Chondrocyte (in vitro differentiated cells): Measurements from ENCODE around the gene LRRC8E. TPM values are rescaled to one million over a fixed set of nuclear protein-coding genes. Genes with fewer than 3 reads are reported as not detected.

Experiments used
- DNase-seq: peaks from one replicate; pipeline ENCODE4 v3.0.0; 2021; ENCODE audit warnings: mixed read lengths, low spot score
- H3K27ac Mint-ChIP-seq: one replicate; pipeline ENCODE4 v1.8.0; 2021; ENCODE audit warnings: mild to moderate bottlenecking, moderate library complexity, mixed read lengths; ENCODE audit not compliant: unreplicated experiment
- H3K27me3 Mint-ChIP-seq: 2 replicates; pipeline ENCODE4 v1.8.0; 2021; ENCODE audit warnings: low read depth, mixed read lengths
- H3K36me3 Mint-ChIP-seq: 2 replicates; pipeline ENCODE4 v1.8.0; 2021; ENCODE audit warnings: low read depth, mixed read lengths
- H3K4me1 Mint-ChIP-seq: 2 replicates; pipeline ENCODE4 v1.8.0; 2021; ENCODE audit warnings: low read depth, mild to moderate bottlenecking, mixed read lengths
- H3K4me3 Mint-ChIP-seq: one replicate; pipeline ENCODE4 v1.8.0; 2021; ENCODE audit warnings: mild to moderate bottlenecking, moderate library complexity, mixed read lengths; ENCODE audit not compliant: unreplicated experiment
- H3K9me3 Mint-ChIP-seq: 2 replicates; pipeline ENCODE4 v1.8.0; 2021; ENCODE audit warnings: low read depth, mixed read lengths
- total RNA-seq: library from RNA; stranded (reverse); gene quantifications from 3 replicates; pipeline ENCODE4 v1.2.1, GENCODE V29; 2021
- TF ChIP-seq, protein P1 (sequence below): fragments of 200-600 bp; sonication (generic); IDR thresholded peaks from 2 replicates; pipeline ENCODE4 v1.5.0; 2021; ENCODE audit warnings: antibody characterized with exemption, mild to moderate bottlenecking, moderate library complexity

LRRC8E gene
- total RNA-seq, 1 donor from 2014 or later: 6.9 TPM

- H3K4me1 Mint-ChIP-seq: peaks cover 6% of the 10 kb centered on the region
- TF ChIP-seq, protein P1, sequence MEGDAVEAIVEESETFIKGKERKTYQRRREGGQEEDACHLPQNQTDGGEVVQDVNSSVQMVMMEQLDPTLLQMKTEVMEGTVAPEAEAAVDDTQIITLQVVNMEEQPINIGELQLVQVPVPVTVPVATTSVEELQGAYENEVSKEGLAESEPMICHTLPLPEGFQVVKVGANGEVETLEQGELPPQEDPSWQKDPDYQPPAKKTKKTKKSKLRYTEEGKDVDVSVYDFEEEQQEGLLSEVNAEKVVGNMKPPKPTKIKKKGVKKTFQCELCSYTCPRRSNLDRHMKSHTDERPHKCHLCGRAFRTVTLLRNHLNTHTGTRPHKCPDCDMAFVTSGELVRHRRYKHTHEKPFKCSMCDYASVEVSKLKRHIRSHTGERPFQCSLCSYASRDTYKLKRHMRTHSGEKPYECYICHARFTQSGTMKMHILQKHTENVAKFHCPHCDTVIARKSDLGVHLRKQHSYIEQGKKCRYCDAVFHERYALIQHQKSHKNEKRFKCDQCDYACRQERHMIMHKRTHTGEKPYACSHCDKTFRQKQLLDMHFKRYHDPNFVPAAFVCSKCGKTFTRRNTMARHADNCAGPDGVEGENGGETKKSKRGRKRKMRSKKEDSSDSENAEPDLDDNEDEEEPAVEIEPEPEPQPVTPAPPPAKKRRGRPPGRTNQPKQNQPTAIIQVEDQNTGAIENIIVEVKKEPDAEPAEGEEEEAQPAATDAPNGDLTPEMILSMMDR: no peak
- H3K9me3 Mint-ChIP-seq: no peaks in the 10 kb centered on the region
- no peaks in the 10 kb centered on the region for H3K36me3 Mint-ChIP-seq
- no peaks in the 10 kb centered on the region for H3K27me3 Mint-ChIP-seq
- peak; percentile 86 for DNase-seq
- no peak overlapping the region for H3K4me3 Mint-ChIP-seq
- no peak overlapping the region for H3K27ac Mint-ChIP-seq
Observed at GRCh38 chr19:7851623-7852500, 36.4 kb upstream of the LRRC8E start.

GRCh38 chr19:7852851-7853769 lies 35.2 kb upstream of the LRRC8E start:
- peak; percentile 82 for DNase-seq
- Mint-ChIP-seq H3K27me3 (no peaks in the 10 kb centered on the region), H3K4me1 (peaks cover 6% of the 10 kb centered on the region), H3K4me3 (no peak overlapping the region), H3K27ac (no peak overlapping the region), H3K9me3 (no peaks in the 10 kb centered on the region), H3K36me3 (no peaks in the 10 kb centered on the region)
- TF ChIP-seq, protein P1: peak; percentile 93

DNA sequence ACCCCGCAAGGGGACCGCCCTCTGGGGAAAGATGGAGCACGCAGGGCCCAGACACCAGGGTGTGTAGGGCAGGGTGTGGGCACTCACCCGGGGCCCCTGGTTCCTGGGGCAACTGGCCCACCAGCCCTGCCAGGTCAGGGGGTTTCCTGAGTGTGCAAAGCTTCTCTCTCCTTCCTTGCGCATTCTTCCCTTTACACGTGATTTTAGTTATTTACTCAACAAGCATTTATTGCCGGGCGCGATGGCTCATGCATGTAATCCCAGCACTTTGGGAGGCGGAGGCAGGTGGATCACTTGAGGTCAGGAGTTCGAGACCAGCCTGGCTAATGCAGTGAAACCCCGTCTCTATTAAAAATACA lies 34.6 kb upstream of the LRRC8E start:
- TF ChIP-seq, protein P1: no peak
- Mint-ChIP-seq H3K9me3 (no peaks in the 10 kb centered on the region), H3K36me3 (no peaks in the 10 kb centered on the region), H3K27me3 (no peaks in the 10 kb centered on the region), H3K27ac (no peak overlapping the region), H3K4me3 (no peak overlapping the region), H3K4me1 (peaks cover 6% of the 10 kb centered on the region)
- no peak for DNase-seq

GRCh38 chr19:7855426-7856108 lies 32.7 kb upstream of the LRRC8E start:
- H3K4me1 Mint-ChIP-seq: peaks cover 6% of the 10 kb centered on the region
- H3K27ac Mint-ChIP-seq: no peak overlapping the region
- DNase-seq: no peak
- no peaks in the 10 kb centered on the region for H3K9me3 Mint-ChIP-seq
- H3K4me3 Mint-ChIP-seq: no peak overlapping the region
- H3K36me3 Mint-ChIP-seq: no peaks in the 10 kb centered on the region
- TF ChIP-seq, protein P1: no peak
- H3K27me3 Mint-ChIP-seq: no peaks in the 10 kb centered on the region

- no peak for DNase-seq
- H3K27me3 Mint-ChIP-seq: no peaks in the 10 kb centered on the region
- H3K4me1 Mint-ChIP-seq: peaks cover 6% of the 10 kb centered on the region
- H3K27ac Mint-ChIP-seq: no peak overlapping the region
- no peaks in the 10 kb centered on the region for H3K9me3 Mint-ChIP-seq
- TF ChIP-seq, protein P1: no peak
- H3K4me3 Mint-ChIP-seq: no peak overlapping the region
- no peaks in the 10 kb centered on the region for H3K36me3 Mint-ChIP-seq
Observed at GRCh38 chr19:7856109-7856591, 32.2 kb upstream of the LRRC8E start.
